Thymus (tissue), 11 donors: ENCODE data around the gene RIPK4. TPM values are rescaled to one million over a fixed set of nuclear protein-coding genes. Genes with fewer than 3 reads are reported as not detected.

Experiments used
- DNase-seq, 9 donors: peaks; one replicate each; pipeline ENCODE4 v3.0.0-alpha.2; 2013; ENCODE audit warnings: low spot score in 9 of 9, low read depth in 6 of 9, missing footprints in 1 of 9
- H3K27ac ChIP-seq, 2 donors: one replicate each; pipeline ENCODE4 v1.5.1; 2013; ENCODE audit warnings: control low read depth in 1 of 2, low read depth in 1 of 2, low read length in 1 of 2, mild to moderate bottlenecking in 1 of 2, moderate library complexity in 1 of 2
- H3K27me3 ChIP-seq, 2 donors: one replicate each; pipeline ENCODE4 v1.5.1; 2013; ENCODE audit warnings: low read length in 1 of 2; ENCODE audit not compliant: control insufficient read depth in 2 of 2, insufficient read depth in 1 of 2
- H3K36me3 ChIP-seq, 2 donors: one replicate each; pipeline ENCODE4 v1.5.1; 2013; ENCODE audit warnings: low read length in 1 of 2, mild to moderate bottlenecking in 1 of 2, moderate library complexity in 1 of 2; ENCODE audit not compliant: control insufficient read depth in 2 of 2, insufficient read depth in 2 of 2
- H3K4me1 ChIP-seq, 2 donors: one replicate each; pipeline ENCODE4 v1.5.1; 2013; ENCODE audit warnings: low read length in 2 of 2; ENCODE audit not compliant: control insufficient read depth in 2 of 2, insufficient read depth in 2 of 2
- H3K4me3 ChIP-seq, 2 donors: one replicate each; pipeline ENCODE4 v1.5.1; 2013; ENCODE audit warnings: low read length in 2 of 2, control low read depth in 1 of 2, mild to moderate bottlenecking in 1 of 2
- H3K9me3 ChIP-seq, 2 donors: one replicate each; pipeline ENCODE4 v1.5.1; 2013; ENCODE audit warnings: low read length in 1 of 2, mild to moderate bottlenecking in 1 of 2; ENCODE audit not compliant: control insufficient read depth in 2 of 2, insufficient read depth in 1 of 2
- WGBS: extraction: QIAGEN DNeasy Blood & Tissue Kit; methylation state at CpG from one replicate; pipeline ENCODE4 v1.1.7; 2013; 5-methylcytosine and 5-hydroxymethylcytosine counted together
- polyA plus RNA-seq: library from polyadenylated mRNA; stranded (reverse); fragments of 200-250 nt; gene quantifications from one replicate; pipeline ENCODE4 v1.2.3, GENCODE V29; 2013
- total RNA-seq: library from RNA; stranded (reverse); fragments of 120-200 nt; gene quantifications from one replicate; pipeline ENCODE4 v1.2.4, GENCODE V29; 2013
- donor health status: healthy.

The RIPK4 gene
- total and polyA plus RNA-seq, 2 donors, result 9.3 to 12.6 TPM

DNA sequence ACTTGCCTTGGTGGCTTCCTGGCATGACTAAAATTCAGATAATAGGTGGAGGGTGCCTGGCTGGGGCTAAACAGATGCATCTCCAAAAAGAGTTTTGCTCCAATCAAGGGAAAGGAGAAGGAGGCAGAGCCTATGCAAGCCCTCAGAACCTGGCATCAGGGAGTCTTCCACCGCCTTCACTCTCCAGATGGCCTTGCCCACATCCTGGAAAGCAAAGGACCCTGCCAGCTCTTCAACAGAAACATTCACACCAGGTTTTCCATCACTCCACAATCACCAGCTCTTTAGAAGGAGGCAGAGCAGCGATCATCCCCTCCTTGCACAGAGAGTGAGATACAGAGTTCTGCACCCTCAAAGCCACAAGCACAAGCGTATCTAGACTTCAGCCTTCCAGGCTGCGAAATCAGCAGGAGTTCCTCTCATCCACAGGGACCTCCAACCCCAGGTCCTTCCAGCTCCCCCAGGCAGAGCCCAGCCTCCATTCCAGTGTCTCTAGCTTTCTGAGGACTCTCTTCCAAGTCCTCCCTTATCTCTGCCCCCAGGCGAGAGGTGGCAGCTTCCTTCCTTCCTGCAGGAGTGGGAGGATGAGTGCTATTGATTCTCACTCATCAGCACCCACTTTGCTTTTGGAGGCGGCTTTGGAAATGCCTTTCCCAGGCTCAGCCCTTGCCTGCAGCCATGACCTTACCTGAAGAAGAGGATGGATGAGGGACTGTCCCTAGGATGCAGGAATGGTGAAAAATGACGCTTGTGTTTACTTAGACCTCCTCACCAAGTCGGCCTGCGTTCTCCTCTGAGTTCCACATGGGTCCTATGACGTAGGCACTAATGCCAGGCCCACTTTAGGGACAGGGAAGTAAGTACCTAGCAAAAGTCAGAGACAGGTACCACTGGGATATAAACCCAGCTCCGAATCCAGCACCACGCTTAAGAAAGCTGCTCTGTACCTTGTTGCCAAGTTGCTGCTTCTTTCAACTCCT lies 75.4 kb downstream of the RIPK4 start:
- WGBS, result 86% methylated on average over 12 of the region's 12 CpGs
- H3K27ac ChIP-seq, result no peak overlapping the region
- H3K9me3 ChIP-seq, result no peaks in the 10 kb centered on the region
- no peak overlapping the region for H3K4me3 ChIP-seq
- no peak for DNase-seq
- no peaks in the 10 kb centered on the region for H3K36me3 ChIP-seq
- no peaks in the 10 kb centered on the region for H3K4me1 ChIP-seq
- H3K27me3 ChIP-seq, result peaks cover 2 to 28% of the 10 kb centered on the region in 2 donors

Other genes with a start within 250 kb of the RIPK4 start
- 4.0 TPM for gene PRDM15, start 112.3 kb upstream of the RIPK4 start, total RNA-seq
- 6.1 TPM for gene PRDM15, start 112.3 kb upstream of the RIPK4 start, polyA plus RNA-seq
- gene C2CD2, start 187.0 kb upstream of the RIPK4 start, total RNA-seq, result 8.9 TPM
- 11.3 TPM for gene C2CD2, start 187.0 kb upstream of the RIPK4 start, polyA plus RNA-seq
- gene ZBTB21, start 243.3 kb upstream of the RIPK4 start, total RNA-seq, result 5.4 TPM
- gene ZBTB21, start 243.3 kb upstream of the RIPK4 start, polyA plus RNA-seq, result 7.9 TPM